SK-N-SH (cell line): ENCODE measurements around the gene RAD51B. TPM values are rescaled to one million over a fixed set of nuclear protein-coding genes. Genes with fewer than 3 reads are reported as not detected.
A peak's percentile ranks its signal among the peaks of the same experiment; 100 is the strongest.

Experiments
- CTCF ChIA-PET: fragments of 300-600, 350-600 bp; formaldehyde crosslinking; extraction: SDS; loops from one replicate; lab custom pipeline; 2021; lab: Yijun Ruan, JAX
- POLR2A ChIA-PET: fragments of 350-600 bp; sonication (Branson Sonifier 250); formaldehyde crosslinking; extraction: SDS; loops from one replicate; lab custom pipeline; 2020; ENCODE audit warnings: antibody characterized with exemption, inconsistent platforms; lab: Yijun Ruan, JAX
- DNase-seq: peaks from one replicate; pipeline ENCODE4 v3.0.0; 2012
- H2AFZ ChIP-seq: fragments of 200-600 bp; sonication (generic); 2 replicates; pipeline ENCODE4 v1.8.1; 2016; ENCODE audit warnings: antibody characterized with exemption, mild to moderate bottlenecking, low read depth
- H3F3A ChIP-seq: fragments of 200-600 bp; sonication (generic); replicated peaks from 2 replicates; pipeline ENCODE3; 2016; ENCODE audit warnings: antibody characterized with exemption, mild to moderate bottlenecking; ENCODE audit not compliant: insufficient read depth
- H3K27ac ChIP-seq, 2 experiments: fragments of 200-500 bp in 1 of 2; fragments of 200-600 bp in 1 of 2; sonication (Bioruptor generic) in 1 of 2; sonication (generic), shearing (Covaris generic) in 1 of 2; 2 replicates each; pipeline versions ENCODE4 v1.5.1 to v1.6.1; 2014 to 2016; ENCODE audit warnings: low read depth in 2 of 2, inconsistent platforms in 1 of 2, low read length in 1 of 2, mild to moderate bottlenecking in 1 of 2, mixed read lengths in 1 of 2
- H3K27me3 ChIP-seq: fragments of 200-600 bp; sonication (generic), shearing (Covaris generic); 2 replicates; pipeline ENCODE4 v1.6.1; 2016; ENCODE audit warnings: mixed run types; ENCODE audit not compliant: insufficient read depth
- H3K36me3 ChIP-seq, 2 experiments: fragments of 200-500 bp in 1 of 2; fragments of 200-600 bp in 1 of 2; sonication (Bioruptor generic) in 1 of 2; sonication (generic) in 1 of 2; replicated peaks in 1 of 2; 2 replicates each; pipeline versions ENCODE3 to v1.5.1; 2014 to 2016; ENCODE audit warnings: low read length in 1 of 2, mild to moderate bottlenecking in 1 of 2; ENCODE audit not compliant: insufficient read depth in 2 of 2, control insufficient read depth in 1 of 2
- H3K4me1 ChIP-seq, 2 experiments: fragments of 200-500 bp in 1 of 2; fragments of 200-600 bp in 1 of 2; sonication (Bioruptor generic) in 1 of 2; sonication (generic), shearing (Covaris generic) in 1 of 2; 2 replicates each; pipeline versions ENCODE4 v1.5.1 to v1.6.1; 2014 to 2016; ENCODE audit warnings: low read depth in 1 of 2, low read length in 1 of 2, mixed run types in 1 of 2; ENCODE audit not compliant: insufficient read depth in 2 of 2, control insufficient read depth in 1 of 2
- H3K4me2 ChIP-seq: fragments of 200-600 bp; sonication (generic), shearing (Covaris generic); 2 replicates; pipeline ENCODE4 v1.6.1; 2017; ENCODE audit warnings: mixed run types
- H3K4me3 ChIP-seq, 2 experiments: fragments of 200-500 bp in 1 of 2; fragments of 200-600 bp in 1 of 2; sonication (Bioruptor generic) in 1 of 2; sonication (generic), shearing (Covaris generic) in 1 of 2; 2 replicates each; pipeline versions ENCODE4 v1.5.1 to v1.8.1; 2014 to 2016; ENCODE audit warnings: low read depth in 2 of 2, inconsistent platforms in 1 of 2, low read length in 1 of 2, mild to moderate bottlenecking in 1 of 2, mixed read lengths in 1 of 2, moderate library complexity in 1 of 2
- H3K79me2 ChIP-seq: fragments of 200-600 bp; sonication (generic); 2 replicates; pipeline ENCODE4 v1.8.1; 2017; ENCODE audit warnings: mild to moderate bottlenecking; ENCODE audit not compliant: insufficient read depth
- H3K9ac ChIP-seq: fragments of 200-600 bp; sonication (generic); 2 replicates; pipeline ENCODE4 v1.6.1; 2017; ENCODE audit warnings: mixed run types
- H3K9me2 ChIP-seq: fragments of 200-600 bp; sonication (generic); 2 replicates; pipeline ENCODE4 v1.6.1; 2017; ENCODE audit warnings: mixed run types
- H3K9me3 ChIP-seq: fragments of 200-600 bp; sonication (generic); 2 replicates; pipeline ENCODE4 v1.6.1; 2017; ENCODE audit warnings: mixed run types, mild to moderate bottlenecking, moderate library complexity
- H4K20me1 ChIP-seq: fragments of 200-600 bp; sonication (generic); 2 replicates; pipeline ENCODE4 v1.6.1; 2017; ENCODE audit warnings: mild to moderate bottlenecking, mixed run types; ENCODE audit not compliant: insufficient read depth
- EZH2phosphoT487 ChIP-seq: fragments of 200-600 bp; sonication (generic); IDR thresholded peaks from 2 replicates; pipeline ENCODE4 v1.6.1; 2017; ENCODE audit warnings: low read depth, mixed run types, mild to moderate bottlenecking, antibody characterized with exemption, moderate library complexity, borderline replicate concordance
- FOSL2 ChIP-seq: IDR thresholded peaks from 2 replicates; pipeline ENCODE4 v1.4.0; 2012; ENCODE audit warnings: low read depth, mild to moderate bottlenecking, moderate library complexity, borderline replicate concordance
- FOXJ3 ChIP-seq: sonication (generic); formaldehyde crosslinking; IDR thresholded peaks from 2 replicates; pipeline ENCODE4 v1.5.1; 2020; ENCODE audit warnings: mild to moderate bottlenecking, missing genetic modification reagents
- MEF2A ChIP-seq: IDR thresholded peaks from 2 replicates; pipeline ENCODE4 v1.4.0; 2012; ENCODE audit warnings: low read depth, borderline replicate concordance
- NFIC ChIP-seq: IDR thresholded peaks from 2 replicates; pipeline ENCODE4 v1.4.0; 2012; ENCODE audit warnings: borderline replicate concordance
- RAD21 ChIP-seq: IDR thresholded peaks from 2 replicates; pipeline ENCODE4 v1.6.1; 2012; ENCODE audit warnings: mild to moderate bottlenecking, low read length
- TAF1 ChIP-seq: IDR thresholded peaks from 2 replicates; pipeline ENCODE4 v1.6.1; 2012; ENCODE audit warnings: low read depth, mild to moderate bottlenecking, low read length, moderate library complexity, borderline replicate concordance
- WGBS: methylation state at CpG from one replicate; pipeline ENCODE4 v1.1.6; 2017; ENCODE audit warnings: low lambda C conversion rate; 5-methylcytosine and 5-hydroxymethylcytosine counted together
- polyA plus RNA-seq, 3 experiments: library from polyadenylated mRNA; depleted of rRNA; stranded (reverse); fragments of >200 nt; gene quantifications; 2 replicates each; pipeline ENCODE4 v1.2.3, GENCODE V29; 2012
- TF ChIP-seq, protein P1 (sequence below): fragments of 150-350 bp; IDR thresholded peaks from 2 replicates; pipeline ENCODE4 v1.6.1; 2016; ENCODE audit warnings: mild to moderate bottlenecking, low read depth, low read length
- TF ChIP-seq, protein P2 (sequence below): IDR thresholded peaks from 2 replicates; pipeline ENCODE4 v1.4.0; 2012; ENCODE audit warnings: low read depth

Gene RAD51B
- polyA plus RNA-seq, 1 of the 3 experiments (the other 2 are of a cell fraction): 6.0 TPM

DNA sequence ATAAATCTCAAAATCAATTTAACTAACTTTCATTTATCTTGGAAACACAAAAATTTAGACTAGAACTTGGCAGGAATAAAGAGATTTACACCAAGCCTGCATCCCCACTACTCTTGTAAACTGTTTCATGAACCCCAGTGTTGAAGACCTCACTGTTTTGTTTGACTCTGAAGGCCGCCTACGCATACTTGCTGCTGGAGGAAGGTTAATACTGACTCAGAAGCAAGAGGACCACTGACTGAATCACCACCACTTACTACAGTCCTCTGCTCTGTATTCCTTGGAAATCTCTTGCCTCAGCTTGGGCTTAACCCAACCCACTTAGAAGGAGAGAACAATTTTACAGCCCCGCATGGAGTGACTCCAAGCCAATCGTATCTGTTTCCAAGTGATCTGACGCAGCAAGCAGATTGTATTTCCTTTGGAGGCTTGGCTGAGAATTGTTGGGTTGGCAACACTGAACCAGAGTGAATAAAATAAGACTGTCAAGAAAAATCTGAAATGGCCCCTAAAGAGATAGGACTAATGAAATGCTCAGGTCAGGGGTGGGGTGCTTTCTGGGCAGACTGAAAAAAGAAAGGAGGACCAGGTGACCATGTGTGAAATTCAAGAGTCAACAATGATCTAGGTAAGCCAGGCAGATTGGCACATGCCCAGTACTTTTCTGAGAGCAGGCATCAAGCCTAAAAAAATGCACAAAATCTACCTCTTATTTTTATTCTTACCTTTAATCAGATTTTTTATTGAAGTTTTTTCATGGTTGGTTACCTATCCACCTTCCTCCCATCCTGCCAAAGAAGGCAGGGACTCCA is 724.7 kb downstream of the RAD51B start:
- H3K9me2 ChIP-seq: no peaks in the 10 kb centered on the region
- no peaks in the 10 kb centered on the region for H3K27me3 ChIP-seq
- TF ChIP-seq FOSL2 (peak; percentile 2; the same call in 1 of the 2 replicates), MEF2A (no peak), NFIC (0 out of 2 replicates have a peak, but pooled peaks have one; percentile 9)
- H3K9ac ChIP-seq: no peak overlapping the region
- no peaks in the 10 kb centered on the region for H3K36me3 ChIP-seq
- no peak overlapping the region for H2AFZ ChIP-seq
- H3K4me1 ChIP-seq: peaks cover 22 to 40% of the 10 kb centered on the region in 2 experiments; a peak in 2 of 4 replicates
- WGBS: 77% methylated on average over 5 of the region's 5 CpGs
- H3K27ac ChIP-seq: peak overlapping the region; percentile 65 to 82; a peak in 3 of 4 replicates
- no peaks in the 10 kb centered on the region for H3K79me2 ChIP-seq
- no peaks in the 10 kb centered on the region for H3K9me3 ChIP-seq
- H3F3A ChIP-seq: peaks cover 11% of the 10 kb centered on the region
- H4K20me1 ChIP-seq: no peaks in the 10 kb centered on the region
- DNase-seq: no peak
- no peak overlapping the region for H3K4me3 ChIP-seq
- POLR2A ChIA-PET: no interaction called here
- CTCF ChIA-PET: no interaction called here
- H3K4me2 ChIP-seq: peak overlapping the region; percentile 10; the same call in 1 of the 2 replicates

DNA sequence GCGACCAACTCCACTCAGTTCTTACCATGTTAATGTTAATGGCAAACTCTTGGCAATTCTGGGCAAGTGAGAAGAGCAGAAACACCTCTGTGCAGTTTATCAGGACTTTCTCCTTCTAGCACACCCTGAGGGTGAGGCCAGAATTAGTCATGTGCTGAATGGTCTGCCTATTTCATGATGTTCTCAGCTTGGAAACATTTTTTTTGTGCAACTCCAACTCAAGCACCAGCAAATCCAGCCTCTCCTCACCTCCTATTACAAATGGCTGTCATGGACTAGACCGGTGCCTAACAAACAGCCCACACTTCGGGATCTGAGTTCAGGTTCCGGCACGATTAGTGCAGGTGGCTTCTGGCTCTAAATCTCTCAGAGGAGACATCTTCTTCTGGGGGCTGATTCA is 727.3 kb downstream of the RAD51B start:
- Histone ChIP-seq H3K27me3 (no peaks in the 10 kb centered on the region), H3K79me2 (no peaks in the 10 kb centered on the region), H3K4me3 (no peak overlapping the region), H3K9ac (peak overlapping the region; percentile 13; the same call in 1 of the 2 replicates), H2AFZ (no peak overlapping the region; the same call in 1 of the 2 replicates), H3K36me3 (no peaks in the 10 kb centered on the region), H3K4me2 (peak overlapping the region; percentile 7; the same call in 1 of the 2 replicates), H4K20me1 (no peaks in the 10 kb centered on the region), H3K9me2 (no peaks in the 10 kb centered on the region), H3K9me3 (no peaks in the 10 kb centered on the region), H3K4me1 (peaks cover 17 to 45% of the 10 kb centered on the region in 2 experiments; a peak in 2 of 4 replicates), H3K27ac (peak overlapping the region in 1 of 2 experiments; percentile 85; a peak in 2 of 4 replicates), H3F3A (peaks cover 11% of the 10 kb centered on the region)
- WGBS: 90% methylated on average over 5 of the region's 5 CpGs
- TF ChIP-seq, protein P1, sequence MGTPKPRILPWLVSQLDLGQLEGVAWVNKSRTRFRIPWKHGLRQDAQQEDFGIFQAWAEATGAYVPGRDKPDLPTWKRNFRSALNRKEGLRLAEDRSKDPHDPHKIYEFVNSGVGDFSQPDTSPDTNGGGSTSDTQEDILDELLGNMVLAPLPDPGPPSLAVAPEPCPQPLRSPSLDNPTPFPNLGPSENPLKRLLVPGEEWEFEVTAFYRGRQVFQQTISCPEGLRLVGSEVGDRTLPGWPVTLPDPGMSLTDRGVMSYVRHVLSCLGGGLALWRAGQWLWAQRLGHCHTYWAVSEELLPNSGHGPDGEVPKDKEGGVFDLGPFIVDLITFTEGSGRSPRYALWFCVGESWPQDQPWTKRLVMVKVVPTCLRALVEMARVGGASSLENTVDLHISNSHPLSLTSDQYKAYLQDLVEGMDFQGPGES: no peak
- TF ChIP-seq, protein P2, sequence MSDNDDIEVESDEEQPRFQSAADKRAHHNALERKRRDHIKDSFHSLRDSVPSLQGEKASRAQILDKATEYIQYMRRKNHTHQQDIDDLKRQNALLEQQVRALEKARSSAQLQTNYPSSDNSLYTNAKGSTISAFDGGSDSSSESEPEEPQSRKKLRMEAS: 0 out of 2 replicates have a peak, but pooled peaks have one; percentile 26
- TF ChIP-seq RAD21: no peak
- TF ChIP-seq FOXJ3 (CRISPR knock-in tag): no peak
- no peak for TF ChIP-seq EZH2phosphoT487
- no peak for TF ChIP-seq TAF1
- ChIA-PET POLR2A (no interaction called here), CTCF (no interaction called here)
- no peak for DNase-seq
